Left hindlimb (tissue), 1 donor: ENCODE results near the gene MROH8.

Experiments used
- DNase-seq: peaks from one replicate; pipeline ENCODE4 v3.0.0-alpha.2; 2018

Gene MROH8

DNA sequence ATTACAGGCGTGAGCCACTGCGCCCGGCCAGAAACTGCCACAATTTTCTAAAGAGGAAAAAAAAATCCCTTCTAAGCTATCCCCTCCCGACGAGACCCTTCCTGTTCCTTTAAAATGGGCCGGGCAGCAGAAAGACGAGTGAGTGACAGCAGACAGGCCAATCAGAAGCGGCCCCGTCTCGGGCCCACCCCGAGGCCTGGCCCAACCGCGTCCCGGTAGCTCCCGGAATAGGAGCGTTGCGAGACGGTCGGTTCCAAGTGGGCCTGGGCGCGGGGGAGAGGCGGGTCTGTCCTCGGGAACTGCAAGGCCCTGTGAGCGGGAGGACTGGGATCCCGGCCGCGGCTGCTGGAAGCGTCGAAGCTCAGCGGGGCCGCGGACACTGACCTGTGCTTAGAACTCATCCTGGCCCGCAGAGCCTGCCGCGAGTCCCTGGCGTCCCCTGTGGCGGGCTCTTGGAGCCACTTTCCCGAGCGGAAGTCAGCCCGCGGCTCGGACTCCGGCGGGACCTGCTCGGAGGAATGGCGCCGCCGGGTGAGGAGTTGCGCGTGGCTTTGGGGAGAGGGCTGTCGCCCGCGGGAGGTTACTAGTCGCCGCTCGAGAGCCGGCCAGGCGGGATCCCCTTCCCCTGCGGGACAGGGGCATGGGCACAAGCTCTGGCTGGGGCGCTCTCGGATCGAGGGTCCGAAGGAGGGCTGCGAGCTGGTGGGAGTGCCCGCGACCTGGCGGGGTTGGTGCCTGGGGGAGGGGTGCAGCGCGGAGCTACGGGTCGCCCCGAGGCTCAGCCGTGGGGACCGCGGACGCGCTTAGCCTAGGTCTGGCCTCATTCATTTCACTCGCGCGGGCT lies at the start of gene MROH8, which contains the start of gene RPN2:
MROH8 (minus strand) TSS at position 710 of the 844 bp plus-strand sequence.
RPN2 (plus strand) TSS at position 492 of the 844 bp plus-strand sequence; CDS start at position 519, 27 bp downstream.
- peak; percentile 99 for DNase-seq

DNA sequence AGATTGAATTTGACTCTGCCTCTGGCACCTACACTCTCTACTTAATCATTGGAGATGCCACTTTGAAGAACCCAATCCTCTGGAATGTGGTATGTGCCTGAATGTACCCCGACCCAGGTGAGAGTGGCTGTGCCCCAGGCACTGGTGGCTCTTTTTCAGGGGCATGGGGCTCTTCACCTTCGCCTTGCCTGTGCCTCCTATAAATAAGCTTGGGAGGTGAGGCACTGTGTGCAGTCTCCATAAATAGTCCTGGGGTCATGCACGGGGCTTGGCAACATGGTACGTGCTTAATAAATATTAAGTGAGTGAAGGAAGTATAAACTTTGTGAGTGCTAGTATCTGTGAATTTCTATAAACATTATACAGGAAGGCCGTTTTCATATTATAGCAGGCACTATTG lies 49.3 kb upstream of the MROH8 start:
- DNase-seq: no peak

DNA sequence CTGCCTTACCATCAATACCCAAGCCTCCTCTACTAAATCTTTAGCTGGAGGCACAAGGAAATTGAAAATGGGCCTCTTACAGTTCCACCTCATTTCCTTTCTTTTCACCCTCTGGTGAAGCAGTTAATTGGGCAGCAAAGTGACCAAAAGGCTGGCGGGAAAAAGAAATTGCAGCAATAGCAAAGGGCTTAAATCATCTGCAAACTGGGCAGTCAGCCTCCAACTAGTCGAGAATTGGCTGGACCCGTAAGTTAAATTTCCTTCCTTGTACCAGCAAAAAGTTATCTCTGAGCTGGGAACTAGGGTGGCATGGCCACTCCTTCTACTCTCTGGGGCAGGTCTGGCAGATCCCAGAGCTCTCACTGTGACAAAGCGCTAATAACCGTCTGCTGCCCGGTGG lies 48.7 kb upstream of the MROH8 start:
- DNase-seq: no peak

DNA sequence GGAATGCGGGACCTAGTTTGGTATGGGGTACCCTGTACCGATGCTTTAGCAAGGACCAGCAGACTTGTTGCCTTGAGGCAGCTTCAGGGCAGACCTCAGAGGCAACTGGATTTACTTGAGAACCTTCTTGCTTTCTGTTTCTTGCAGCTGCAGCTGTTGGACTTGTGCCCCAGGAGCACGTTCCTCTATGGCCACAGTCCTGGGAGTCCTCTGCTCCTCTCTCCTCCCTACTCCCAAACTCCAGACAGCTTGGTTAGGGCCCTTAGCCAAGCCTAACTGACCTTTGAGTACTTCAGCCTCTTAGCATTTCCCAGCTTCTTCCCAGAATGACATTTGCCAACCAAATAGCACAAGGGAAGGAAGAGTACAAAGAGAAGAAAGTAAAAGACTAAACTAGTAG lies 47.5 kb upstream of the MROH8 start:
- no peak for DNase-seq

DNA sequence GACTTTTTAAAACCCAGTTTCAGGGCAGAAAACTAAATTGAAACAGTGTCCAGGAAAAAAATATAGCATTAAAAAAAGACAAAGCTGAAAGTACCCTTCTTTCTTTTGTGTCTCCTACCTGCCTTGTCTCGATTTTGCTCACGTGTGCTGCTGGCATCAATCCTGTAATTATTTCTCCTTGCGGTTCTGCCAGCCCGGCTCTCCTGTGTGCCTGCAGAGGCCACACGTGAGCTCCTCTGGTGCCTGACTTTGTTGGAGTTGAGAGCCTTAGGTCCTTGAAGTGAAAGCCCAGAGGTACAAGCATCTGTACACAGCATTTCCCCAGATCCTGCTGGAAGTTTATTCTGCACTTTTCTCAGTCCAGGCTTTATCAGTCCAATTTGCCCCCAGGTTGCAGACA lies 45.8 kb upstream of the MROH8 start:
- no peak for DNase-seq

DNA sequence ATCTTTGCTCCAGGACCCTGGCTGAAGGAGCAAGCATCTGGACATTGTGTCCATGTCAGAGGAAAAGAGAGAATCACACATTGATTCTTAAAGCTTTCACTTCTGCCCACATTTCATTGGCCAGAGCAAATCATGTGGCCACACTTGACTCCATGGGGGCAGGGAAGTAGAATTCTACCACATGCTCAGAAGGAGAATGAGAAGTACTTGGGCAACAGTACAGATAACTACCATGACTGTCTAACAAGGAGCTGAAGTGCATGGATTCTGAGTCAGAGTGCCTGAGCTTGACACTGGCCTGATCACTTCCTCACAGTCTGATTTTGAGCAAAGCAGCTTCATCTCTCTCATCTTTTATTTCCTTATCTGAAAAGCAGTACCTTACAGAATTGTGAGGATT lies 43.7 kb upstream of the MROH8 start:
- DNase-seq: no peak

DNA sequence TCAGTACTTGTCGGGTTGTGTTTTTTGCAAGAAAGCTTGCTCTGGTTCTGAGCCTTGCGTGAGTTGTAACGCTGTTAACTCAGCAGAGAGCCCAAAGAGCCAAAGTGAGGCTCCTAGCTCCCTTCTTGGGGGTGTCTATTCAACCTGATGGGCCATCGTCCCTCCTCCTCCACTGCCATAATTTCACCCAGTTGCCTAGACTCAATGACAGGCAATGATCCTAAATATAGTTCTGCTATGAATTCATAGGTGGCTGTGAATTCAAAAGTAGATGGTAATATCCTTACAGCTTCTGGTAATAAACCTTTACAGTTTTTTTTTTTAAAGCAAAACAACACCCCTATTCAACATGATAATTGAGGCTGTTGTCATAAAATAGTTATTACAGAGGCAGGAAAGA lies 42.7 kb upstream of the MROH8 start:
- no peak for DNase-seq

DNA sequence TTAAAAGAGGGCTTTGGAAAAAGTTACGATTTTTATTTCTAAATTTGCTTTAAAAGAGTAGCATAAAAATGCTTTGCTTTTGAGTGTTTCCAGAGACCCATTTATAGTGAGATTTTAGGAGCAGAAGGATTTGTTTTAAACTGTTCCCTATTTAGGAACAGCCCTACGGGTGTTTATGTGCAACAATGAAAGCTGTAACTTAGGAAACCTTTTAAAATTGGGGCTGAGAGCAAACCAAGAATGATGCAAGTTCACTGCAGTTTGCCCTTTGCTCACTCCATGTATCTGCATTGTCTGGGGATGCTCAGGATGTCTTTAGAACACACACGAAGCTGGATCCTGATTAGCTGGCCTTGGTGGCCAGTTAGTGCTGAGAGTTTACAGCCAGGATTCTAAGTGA lies 41.4 kb upstream of the MROH8 start:
- no peak for DNase-seq

DNA sequence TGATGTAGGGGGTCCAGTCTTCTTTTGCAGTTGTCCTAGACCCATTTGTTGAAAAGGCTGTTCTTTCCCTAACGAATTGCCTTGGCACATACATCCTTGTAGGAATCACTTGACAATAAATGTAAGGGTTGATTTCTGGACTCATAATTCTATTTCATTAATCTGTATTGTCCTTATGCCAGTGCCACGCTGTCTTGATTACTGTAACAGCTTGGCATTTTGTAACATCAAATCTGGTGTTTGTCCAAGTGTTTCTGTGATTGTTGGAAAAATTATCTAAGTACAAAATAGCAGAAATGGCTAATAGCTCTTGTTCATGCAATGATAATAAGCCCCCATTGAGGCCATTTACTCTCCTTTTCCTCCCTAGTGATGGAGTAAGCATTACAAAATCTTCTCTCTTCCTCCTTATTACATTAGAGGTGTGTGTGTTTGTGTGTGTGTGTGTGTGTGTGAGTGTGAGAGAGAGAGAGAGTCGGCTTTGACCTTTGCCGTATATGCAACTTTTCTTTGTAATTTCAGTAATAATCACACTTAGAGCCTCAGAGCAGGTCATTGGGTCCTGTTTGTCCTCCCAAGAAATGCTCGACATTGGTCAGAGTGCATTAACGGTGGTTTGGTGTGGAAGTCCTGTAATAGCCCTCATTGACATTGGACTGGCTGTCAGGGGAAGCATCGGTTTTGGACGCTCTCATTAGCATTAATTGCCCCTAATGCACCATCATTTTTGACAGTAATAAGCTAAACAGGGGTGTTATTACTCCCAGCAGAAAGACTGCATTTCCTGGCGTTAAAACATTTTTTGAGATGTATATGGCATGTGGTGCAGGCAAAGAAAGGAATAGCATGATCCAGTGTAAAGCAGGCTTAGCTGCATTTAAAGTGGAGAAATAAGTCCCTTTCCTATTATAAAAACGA lies 40.7 kb upstream of the MROH8 start:
- no peak for DNase-seq

DNA sequence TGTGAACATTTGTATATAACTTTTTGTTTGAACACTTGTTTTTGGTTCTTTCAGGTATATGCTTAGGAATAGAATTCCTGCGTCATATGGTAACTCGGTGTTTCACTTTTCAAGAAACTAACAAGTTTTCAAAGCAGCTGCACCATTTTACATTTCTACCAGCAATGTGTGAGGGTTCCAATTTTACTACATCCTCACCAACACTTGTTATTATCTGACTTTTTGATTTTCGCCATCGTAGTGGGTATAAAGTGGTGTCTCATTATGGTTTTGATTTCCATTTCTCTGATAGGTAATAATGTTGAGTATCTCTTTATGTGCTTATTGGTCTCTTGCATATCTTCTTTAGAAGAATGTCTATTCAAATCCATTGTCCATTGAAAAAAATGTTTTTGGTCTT lies 39.6 kb upstream of the MROH8 start:
- no peak for DNase-seq

DNA sequence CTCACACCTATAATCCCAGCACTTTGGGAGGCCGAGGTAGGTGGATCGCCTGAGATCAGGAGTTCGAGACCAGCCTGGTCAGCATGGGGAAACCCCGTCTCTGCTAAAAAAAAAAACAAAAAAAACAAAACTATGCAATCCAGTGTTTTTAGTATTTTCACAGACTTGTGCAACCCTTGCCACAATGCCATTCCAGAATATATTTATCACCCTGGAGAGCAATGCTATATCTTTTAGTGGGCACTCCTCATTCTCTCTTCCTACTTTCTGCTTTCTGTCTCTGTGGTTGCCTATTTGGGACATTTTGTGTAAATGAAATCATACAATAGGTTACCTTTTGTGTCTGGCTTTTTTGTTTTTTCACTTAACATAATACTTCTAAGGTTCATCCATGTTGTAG lies 39.1 kb upstream of the MROH8 start:
- DNase-seq: no peak

DNA sequence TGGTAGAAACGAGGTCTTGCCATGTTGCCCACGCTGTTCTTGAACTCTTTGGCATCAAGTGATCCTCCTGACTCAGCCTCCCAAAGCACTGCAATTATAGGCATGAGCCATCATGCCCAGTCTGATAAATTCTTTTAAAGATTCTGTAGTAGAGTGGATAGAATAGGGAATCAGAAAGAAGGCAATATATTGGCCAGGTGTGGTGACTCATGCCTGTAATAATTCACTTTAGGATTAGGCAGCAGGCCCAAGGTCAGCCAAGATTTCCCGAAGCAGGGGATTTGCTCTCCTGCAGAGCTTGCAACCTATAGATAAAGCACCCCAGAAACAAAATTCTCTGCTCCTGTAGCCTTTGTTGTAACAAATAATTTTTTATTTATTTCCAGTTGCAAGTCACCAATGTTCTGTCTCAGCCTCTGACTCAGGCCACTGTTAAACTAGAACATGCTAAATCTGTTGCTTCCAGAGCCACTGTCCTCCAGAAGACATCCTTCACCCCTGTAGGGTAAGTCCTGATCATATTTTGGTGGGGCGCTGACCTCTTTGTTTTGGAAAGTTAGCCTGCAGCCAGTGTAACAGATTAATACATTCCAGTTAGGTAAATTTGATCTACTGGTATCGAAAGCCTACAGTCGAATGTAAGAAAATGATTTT lies 30.4 kb upstream of the MROH8 start:
- DNase-seq: no peak

DNA sequence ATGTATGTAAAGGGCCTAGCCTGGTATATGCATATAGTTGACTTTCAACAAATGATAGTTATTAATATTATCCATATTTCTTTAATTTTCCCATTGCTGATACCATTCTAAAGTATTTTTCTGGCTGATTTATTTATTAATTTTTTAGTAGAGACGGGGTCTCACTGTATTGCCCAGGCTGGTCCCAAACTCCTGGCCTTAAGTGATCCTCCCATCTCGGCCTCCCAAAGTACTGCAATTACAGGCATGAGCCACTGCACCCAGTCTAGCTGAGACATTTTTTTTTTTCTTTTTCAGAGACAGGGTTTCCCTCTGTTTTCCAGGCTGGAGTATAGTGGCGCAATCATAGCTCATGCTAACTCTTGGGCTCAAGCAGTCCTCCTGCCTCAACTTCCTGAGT lies 29.8 kb upstream of the MROH8 start:
- no peak for DNase-seq

DNA sequence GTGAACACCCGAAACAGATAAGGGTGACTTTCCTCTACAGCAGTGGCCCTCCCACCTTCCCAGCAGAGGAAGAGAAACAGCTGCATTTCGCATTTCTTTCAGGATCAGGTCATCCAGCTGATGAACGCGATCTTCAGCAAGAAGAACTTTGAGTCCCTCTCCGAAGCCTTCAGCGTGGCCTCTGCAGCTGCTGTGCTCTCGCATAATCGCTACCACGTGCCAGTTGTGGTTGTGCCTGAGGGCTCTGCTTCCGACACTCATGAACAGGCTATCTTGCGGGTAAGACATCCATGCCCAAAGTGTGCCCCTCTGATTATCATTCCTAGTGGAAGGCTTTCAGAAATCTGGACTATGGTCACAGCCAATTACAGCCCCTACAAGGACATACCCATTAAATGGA lies 27.8 kb upstream of the MROH8 start:
- no peak for DNase-seq

DNA sequence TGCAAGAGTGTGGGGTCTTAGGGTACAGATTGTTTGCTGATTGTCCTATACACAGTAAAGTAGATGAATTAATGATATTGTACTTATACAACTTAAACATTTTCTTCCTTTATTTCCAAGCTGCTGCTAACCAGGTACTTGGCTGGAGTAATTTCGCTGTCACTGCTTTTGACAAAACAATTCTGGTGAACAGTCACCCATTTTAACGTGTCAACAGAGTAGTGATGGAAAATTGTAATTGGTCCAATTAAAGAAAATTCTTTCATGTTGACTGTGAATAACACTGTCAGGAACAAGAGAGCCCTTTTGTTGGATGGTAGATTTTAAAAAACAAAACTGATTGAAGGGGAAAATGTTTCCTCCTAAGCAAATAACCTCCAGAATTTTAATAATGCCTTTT lies 26.4 kb upstream of the MROH8 start:
- DNase-seq: no peak

DNA sequence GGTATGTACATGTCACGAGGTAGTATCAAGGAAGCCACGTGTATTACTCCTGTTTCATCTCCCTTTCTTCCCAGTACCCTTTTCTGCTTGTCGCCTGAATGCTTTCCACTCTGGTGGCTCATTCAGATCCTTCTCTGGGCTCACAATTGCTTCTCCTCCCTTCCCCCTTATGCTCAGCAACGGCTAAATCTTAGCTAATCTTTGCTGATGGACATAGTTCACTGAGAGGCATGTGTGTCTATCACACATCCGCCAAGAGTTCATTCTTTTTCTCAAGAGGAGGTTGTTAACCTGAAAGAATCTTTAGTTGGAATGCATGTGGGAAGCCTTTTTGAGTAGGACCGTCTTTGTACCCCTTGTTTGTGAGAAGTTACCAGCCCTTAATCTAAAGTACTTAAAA lies 25.8 kb upstream of the MROH8 start:
- no peak for DNase-seq

DNA sequence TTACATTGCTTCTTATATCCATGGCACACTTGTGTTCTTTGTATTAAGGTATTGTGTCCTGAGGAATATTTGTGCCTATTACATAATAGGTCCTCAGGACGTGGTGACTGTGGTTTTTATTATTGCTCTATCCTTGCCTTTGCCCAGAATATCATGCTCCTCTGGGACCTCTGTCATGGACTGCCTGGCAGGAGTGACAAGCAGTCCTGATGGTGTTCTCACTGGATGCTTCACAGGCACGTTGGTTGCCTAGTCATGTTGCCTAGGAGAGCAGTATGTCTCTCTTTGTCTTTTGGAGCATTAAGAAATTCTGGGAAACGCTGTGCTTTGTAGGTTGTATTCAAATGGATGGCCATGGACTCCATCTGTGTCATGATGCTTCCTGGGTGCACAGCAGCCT lies 24.7 kb upstream of the MROH8 start:
- no peak for DNase-seq

DNA sequence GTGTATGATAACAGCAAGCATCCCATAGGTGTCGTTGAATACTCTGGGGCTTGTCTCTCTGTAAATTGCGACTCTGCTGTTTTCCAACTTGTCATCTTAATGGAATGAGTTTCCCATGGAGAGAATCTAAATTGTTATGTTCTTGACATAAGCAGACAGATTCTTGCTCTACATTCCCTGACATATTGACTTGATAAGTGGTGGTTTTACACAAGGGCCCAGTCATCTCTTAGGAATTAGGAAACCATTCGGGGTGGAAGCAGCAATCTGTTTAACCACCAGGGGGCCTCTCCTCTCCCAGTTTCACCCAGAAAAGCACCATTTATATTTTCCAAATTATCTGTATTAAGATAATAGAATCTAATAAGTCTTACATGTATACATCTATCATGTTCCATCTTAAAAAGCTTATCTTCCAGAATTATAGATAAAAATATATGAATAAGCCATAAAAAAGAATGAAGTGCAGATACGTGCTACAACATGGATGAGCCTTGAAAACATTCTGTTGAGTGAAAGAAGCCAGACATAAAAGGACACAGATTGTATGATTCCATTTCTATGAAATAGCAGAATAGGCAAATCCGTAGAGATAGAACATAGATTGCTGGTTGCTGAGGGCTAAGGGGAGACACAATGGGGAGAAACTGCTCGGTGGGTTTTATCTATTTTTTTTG lies 23.1 kb upstream of the MROH8 start:
- no peak for DNase-seq

DNA sequence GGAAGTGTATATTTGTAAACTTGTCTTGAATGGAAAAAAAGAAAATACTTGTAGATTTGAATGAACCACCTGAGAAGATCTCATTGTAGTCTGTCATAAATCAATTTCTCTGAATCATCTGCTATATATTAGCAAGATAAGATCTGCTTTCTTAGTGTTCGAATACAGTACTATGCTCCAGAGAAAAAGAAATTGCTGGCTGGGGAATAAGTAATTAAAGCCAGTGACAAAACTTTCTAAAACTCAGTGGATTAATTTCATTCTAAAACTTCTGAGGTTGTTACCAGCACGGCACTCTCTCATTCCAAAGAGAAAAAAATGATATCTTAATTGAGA lies 22.4 kb upstream of the MROH8 start:
- no peak for DNase-seq

DNA sequence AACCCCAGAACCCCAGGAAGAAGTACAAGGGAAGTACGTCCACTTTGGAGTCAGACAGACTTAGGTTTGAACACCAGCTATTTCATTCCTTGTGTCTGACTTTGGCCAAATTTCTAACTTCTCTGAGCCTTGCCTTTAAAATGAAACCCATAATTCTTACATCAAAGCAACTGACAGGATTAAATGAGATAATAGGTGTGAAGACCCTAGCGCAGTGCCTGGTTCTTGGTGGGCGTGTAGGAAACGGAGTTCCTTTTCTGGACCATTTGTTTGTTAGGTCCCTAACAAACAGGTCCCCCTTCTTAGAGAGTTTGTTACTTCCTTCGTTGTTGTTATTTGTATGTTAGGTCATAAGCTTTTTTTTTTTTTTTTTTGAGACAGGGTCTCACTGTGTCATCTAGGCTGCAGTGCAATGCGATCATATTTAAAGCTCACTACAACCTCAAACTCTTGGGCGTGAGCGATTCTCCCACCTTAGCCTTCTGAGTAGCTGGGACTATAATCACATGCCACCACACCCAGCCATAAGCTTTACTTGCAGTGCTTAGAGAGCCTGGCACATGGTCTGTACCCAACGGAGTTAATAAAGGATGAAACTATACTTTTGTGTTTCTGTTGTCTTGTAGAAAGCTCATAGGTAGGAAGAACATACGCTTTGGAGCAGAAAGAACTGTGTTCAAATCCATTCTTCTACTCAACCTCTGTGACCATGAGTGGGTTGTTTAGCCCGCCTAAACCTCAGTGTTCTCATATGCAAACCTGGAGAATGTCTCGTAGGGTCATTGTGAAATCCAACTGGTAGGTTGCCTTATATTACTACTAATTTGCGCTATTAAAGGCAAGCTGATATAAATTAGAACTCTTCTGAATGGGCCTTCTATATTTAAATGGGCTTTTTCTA lies 21.8 kb upstream of the MROH8 start:
- no peak for DNase-seq

DNA sequence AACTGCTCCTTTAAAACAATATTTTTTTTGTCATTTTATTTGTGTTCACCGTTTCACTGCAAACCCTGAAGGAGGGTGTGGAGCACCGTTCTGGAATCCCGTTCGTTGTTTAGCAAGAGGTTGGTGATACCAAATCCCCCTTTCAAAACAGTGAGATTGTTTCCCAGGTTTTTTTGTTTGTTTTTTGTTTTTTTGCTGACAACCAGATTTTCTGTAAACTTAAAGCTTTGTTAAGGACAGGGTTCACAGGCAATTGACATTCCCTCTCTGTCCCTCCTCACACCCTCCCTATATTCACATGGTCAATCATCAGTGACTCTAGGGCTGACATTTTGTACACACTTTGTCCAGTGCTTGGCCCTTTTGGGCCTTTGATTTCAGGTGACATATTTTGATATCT lies 21.0 kb upstream of the MROH8 start:
- no peak for DNase-seq
